GM18519 (cell line): ENCODE results near the gene XNDC1N.

Experiments used
- ATAC-seq: cut with Tn5 transposase; IDR thresholded peaks from one replicate; pipeline ENCODE4 v1.9.1; 2021; ENCODE audit warnings: mild to moderate bottlenecking, moderate library complexity; ENCODE audit not compliant: unreplicated experiment, low FRiP score

Gene XNDC1N, protein sequence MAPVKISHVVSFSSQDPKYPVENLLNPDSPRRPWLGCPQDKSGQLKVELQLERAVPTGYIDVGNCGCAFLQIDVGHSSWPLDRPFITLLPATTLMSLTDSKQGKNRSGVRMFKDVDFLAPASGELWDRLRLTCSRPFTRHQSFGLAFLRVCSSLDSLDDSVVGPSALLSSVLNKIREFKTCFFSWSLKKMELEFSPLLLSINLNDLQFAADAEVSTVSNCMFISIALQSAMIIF

DNA sequence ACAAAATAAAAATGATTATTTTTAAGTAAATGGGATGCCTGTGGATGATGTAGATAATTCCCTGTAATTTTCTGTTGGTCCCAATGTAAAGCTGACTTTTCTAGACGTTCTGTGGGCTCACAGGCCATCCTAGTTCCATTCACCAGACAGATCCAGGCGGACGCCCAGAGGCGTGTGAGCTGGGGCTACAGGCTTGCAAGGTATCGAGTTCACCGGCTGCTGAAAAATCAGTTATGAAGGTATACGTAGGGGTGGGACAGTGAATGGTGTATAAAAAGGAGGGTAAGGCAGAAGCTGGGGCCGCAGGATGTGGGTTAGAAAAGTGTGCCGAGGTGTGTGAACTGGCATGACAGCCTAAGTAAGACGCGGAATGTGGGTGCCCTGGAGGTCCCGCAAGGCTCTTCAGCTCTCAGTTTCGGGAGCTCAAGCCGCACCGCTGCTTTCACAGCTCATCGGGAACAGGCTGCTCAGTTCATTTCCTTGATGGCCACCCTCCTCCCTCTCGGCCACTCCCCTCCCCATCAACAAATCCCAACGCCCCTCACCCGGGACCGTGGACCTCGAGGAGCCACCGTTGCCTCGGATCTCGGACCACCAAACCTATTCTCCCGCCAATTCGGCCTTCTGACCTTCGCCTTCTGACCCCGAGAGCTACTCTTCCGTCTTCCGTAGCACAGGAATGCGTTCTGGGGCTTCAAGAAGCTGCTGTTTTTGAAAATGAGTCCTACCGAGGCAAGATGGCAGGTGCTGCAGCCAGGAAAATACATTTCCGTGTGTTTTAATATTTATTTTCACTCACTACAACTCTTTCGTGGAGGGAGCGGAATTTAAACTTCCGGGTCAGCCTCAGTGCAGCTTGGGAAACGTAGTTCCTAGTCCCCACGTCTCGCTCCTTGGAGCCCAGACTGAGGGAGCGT is at the start of gene XNDC1N:
Gene XNDC1N, minus strand, starts transcription at position 775 of the 917 bp plus-strand sequence. CDS start 5,241 bp downstream, outside the sequence.
- ATAC-seq: peak; percentile 41

DNA sequence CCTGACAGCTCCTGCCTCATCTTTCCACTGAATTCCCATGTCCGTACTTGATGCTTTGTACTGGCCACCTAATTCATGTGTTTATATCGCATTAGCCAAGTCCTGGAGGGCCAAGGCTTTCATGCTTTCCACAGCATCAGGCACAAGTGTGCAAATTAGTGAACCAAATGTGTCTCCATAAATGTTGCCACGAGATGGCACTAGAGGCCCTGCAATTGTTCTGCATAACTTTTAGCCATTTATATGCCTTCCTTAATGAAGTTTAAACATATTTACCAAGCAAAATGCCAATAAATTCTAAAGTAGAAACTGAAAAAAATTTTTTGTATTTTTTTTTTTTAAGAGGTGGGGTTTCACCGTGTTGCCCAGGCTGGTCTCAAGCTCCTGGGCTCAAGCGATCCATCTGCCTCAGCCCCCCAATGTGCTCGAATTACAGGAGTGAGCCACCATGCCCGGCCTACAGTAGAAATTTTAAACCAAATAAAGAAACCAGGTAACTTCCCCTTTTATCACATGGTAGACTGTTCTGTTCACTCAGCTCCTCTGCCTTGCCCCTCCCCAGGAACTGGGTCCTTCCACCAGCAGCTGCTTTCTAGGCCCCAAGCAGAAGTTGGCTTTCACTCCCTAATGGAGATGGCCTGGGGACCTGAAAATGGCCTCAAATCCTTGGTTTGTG is 49.5 kb upstream of the XNDC1N start:
- no peak for ATAC-seq

GRCh38 chr11:71977090-71977489 is 48.7 kb upstream of the XNDC1N start:
- no peak for ATAC-seq

- no peak for ATAC-seq
Observed at GRCh38 chr11:71976551-71976950, 48.2 kb upstream of the XNDC1N start.

- ATAC-seq: no peak
Observed at GRCh38 chr11:71971680-71972079, 43.3 kb upstream of the XNDC1N start.

GRCh38 chr11:71964641-71965040 is 36.2 kb upstream of the XNDC1N start:
- ATAC-seq: no peak

DNA sequence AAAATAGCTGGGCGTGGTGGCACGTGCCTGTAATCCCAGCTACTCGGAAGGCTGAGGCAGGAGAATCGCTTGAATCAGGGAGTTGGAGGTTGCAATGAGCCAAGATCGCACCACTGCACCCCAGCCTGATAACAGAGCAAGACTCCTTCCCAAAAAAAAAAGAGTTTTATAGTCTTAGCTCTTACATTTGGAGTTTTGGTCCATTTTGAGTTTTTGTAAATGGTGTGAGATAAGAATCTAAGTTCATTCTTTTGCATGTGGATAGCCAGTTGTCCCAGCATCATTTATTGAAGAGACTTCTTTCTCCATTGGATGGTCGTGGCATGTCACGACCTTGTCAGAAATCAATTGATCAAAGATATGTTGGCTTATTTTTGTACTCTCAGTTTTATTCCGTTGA is 35.1 kb upstream of the XNDC1N start:
- no peak for ATAC-seq

DNA sequence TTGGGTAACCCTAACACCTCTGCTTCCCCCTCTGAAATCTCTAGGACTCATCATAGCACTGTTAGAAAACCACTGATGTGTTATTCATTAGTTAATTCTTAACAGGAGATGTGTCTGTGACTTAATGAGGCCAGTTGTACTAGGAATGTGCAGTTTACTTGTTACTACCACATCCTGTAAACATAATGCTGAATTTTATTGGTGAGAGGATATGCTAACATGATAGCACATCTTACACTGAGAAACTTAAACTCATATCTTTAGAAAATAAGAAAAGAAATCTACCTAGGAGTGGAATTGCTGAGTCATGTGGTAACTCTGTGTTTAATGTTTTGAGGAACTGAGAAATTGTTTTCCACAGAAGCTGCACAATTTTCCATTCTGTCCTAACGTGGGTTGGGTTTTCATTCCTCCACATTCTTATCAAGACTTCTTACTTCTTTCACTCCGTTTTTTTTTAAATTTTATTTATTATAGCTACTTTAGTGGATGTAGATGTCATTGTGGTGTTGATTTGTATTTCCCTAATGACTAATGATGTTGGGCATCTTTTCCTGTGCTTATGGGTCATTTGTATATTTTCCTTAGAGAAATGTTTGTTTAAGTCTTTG is 34.1 kb upstream of the XNDC1N start:
- ATAC-seq: no peak

GRCh38 chr11:71955898-71956456 is 27.6 kb upstream of the XNDC1N start:
- ATAC-seq: no peak

DNA sequence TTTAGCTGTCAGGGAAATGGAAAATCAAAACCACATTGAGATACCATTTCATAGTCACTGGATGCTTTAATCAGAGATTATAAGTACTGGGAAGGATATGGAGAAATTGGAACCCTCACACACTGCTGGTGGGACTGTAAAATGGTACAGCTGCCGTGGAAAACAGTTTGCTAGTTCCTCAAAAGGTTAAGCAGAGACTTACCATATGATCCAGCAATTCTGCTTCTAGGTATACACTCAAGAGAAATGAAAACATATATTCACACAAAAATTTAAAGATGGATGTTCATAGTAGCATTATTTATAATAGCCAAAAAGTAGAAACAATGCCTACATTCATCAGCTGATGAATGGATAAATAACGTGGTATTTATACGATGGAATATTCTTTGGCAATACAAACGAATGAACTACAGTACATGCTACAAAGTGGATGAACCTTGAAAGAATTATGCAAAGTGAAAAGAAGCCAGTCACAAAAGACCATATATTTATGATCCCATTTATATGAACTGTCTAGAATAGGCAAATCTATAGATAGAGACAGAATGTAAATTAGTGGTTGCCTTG is 23.4 kb upstream of the XNDC1N start:
- ATAC-seq: no peak

DNA sequence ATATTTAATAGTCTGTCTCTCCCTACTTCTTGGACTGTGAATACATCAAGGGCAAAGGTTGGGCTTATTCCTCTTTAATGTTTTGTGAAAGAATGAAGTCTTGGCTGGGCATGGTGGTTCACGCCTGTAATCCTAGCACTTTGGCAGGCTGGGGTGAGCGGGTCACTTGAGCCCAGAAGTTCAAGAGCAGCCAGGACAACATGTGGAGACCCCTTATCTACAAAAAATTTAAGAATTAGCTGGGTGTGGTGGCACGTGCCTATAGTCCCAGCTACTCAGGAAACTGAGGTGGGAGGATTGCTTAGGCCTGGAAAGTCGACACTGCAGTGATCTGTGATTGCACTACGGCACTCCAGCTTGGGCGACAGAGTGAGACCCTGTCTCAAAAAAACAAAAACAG is 20.6 kb upstream of the XNDC1N start:
- ATAC-seq: no peak

DNA sequence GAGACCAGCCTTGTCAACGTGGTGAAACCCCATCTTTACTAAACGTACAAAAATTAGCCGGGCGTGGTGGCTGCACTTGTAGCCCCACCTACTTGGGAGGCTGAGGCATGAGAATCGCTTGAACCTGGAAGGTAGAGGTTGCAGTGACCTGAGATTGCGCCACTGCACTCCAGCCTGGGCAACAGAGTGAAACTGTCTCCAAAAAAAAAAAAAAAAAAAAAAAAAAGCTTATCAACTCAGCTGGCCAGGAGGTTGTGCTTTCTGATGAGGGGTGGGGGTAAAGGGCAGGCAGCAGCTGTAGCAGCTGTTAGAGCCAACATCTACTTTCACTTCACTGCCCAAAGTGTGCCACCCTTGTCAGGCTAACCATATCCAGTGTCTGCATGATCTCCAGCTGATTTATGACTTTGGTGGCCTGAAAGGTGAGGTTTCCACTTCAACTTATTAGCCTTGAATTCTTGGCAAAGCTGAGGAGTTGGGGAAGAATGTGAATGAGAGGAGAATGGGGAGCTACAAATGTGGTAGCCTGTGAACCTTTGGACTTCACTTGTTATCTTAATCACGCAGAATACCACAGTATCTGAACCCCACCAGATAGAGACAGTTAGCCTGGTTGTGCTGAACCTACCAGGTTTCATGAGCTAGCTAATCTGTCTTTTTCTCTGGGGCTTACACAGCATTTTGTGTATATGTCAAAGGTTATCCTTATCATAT is 20.1 kb upstream of the XNDC1N start:
- ATAC-seq: no peak

DNA sequence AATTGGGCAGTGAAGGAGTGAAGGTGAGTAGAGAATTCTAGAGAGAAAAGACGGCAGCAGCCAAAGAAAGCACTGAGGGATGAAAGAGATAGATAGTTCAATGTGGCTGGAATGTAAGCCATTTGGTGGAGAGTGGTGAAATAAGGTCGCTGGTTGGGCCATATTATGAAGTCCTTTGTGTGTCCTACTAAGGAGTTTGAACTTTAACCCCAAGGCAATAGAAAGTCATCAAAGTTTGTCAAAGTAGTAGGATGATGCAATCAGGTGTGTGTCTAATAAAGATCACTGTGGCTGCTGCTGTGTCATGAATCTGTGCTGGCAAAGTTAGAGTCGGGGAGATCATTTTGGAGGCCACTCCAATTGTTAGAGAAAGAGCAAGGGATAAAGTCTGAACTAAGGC is 19.1 kb upstream of the XNDC1N start:
- no peak for ATAC-seq

DNA sequence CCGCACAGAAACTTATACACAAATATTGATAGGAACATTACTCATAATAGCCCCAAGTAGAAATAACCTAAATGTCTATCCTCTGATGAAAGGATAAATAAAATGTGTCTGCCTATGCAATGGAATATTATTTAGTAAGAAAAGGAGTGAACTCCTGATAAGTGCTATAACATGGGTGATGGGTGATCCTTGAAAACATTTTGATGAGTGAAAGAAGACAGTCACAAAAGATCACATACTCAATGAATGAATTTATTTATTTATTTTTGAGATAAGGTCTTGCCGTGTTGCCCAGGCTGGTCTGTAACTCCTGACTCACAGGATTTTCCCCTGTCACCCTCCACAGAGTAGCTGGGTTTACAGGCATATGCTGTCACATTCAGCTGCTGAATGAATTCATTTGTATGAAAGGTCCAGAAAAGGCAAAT is 17.8 kb upstream of the XNDC1N start:
- ATAC-seq: no peak

DNA sequence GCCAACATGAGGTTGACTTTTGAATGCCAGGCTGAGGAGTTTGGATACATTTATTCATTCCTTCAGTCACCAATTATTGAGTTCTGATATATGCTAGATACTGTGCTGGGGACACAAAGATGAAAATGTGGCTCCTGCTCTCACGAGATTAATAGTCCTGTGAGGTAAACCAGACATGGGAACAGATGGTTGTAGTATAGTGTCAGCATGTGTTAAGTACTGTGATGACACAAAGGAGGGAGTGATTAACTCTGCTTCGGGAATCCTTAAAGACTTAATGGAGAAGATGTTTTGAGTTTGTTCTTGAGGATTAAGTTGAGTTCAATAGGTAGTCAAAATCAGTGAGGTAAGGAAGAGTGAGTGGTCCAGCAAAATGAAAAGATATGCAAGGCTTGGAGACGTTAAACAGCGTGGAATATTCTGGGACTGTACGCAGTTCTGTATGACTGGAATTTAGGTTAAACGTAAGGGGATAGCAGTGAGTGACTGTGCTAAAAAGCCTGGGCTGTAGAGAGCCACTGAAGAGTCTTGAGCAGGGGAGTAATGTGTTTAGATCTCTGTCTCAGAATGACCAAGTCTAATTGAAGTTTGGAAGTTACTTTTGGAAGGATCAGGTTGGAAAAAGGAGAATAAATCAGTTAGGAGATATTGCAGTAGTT is 12.3 kb upstream of the XNDC1N start:
- ATAC-seq: no peak

DNA sequence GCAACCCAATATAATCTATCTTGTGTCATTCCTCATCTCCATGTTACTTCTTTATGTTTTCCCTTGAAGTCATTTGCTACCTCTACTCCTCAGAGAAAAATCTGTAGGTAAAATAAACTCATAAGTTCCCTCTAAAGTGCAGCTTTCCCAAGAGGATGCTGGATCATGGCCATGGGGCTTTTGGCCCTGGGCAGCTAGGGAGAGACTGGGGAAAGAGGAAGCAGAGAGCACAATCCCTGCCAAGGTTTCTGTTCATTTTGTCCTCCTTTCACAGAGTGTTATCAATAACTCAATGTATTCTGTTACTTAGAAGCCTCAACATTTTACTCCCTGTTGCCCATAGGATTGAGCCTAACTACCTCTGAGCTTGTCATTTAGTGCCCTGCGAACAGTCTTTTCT is 9.4 kb upstream of the XNDC1N start:
- no peak for ATAC-seq

GRCh38 chr11:71936825-71937224 is 8.4 kb upstream of the XNDC1N start:
- no peak for ATAC-seq

DNA sequence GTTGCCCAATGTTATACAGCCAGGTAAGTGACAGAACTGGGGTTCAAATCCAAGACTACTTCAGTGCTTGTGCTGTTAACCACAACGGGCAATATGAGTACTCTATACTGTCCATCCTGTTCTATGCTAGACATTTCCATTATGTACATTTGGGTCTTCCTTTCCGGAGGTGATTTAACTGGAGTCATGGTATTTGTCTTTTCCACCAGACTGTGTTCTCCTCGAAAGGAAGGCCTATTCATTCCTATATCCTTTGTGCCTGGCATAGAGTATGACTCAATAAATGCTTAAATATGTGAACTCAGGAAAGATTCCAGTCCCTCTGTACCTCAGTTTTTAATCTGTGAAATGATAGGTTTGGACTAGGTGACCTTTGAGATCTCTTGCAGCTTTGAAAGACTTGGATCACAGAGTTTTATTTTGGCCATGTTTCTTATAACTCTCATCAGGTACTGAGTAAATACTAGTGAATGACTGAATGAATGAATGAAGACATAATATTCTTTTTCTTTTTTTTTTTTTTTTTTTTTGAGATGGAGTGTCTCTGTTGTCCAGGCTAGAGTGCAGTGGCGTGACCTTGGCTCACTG is 7.0 kb upstream of the XNDC1N start:
- ATAC-seq: no peak

GRCh38 chr11:71934213-71934612 is 5.8 kb upstream of the XNDC1N start:
- ATAC-seq: no peak
